PC-3 (cell line): ENCODE measurements around the gene SYTL1. TPM values are rescaled to one million over a fixed set of nuclear protein-coding genes. Genes with fewer than 3 reads are reported as not detected.

Experiments used
- ATAC-seq: fragments of 200-7000 bp; cut with Tn5 transposase; 2 replicates; pipeline ENCODE4 v1.9.1; 2020; ENCODE audit warnings: mild to moderate bottlenecking, moderate library complexity
- BruUV-seq: library from RNA; stranded (reverse); fragments of 400-500 nt; replicated peaks from 2 replicates; lab custom pipeline; 2021; lab: Mats Ljungman, UMichigan
- CTCF ChIA-PET: fragments of 300-600 bp; sonication (Branson Sonifier 250); formaldehyde crosslinking; loops from one replicate; lab custom pipeline; 2022; ENCODE audit warnings: antibody characterized with exemption; lab: Charles Lee
- POLR2A ChIA-PET: fragments of 300-600 bp; sonication (Branson Sonifier 250); formaldehyde crosslinking; loops from one replicate; lab custom pipeline; 2022; ENCODE audit warnings: antibody characterized with exemption; ENCODE audit not compliant: unreplicated experiment; lab: Charles Lee
- DNase-seq: peaks from one replicate; pipeline ENCODE4 v3.0.0-alpha.2; 2015
- H2AFZ ChIP-seq: fragments of 300-600 bp; sonication (generic); 2 replicates; pipeline ENCODE4 v1.6.0; 2016; ENCODE audit warnings: antibody characterized with exemption, low read length
- H3F3A ChIP-seq: fragments of 300-600 bp; sonication (generic); one replicate; pipeline ENCODE4 v1.6.0; 2017; ENCODE audit warnings: antibody characterized with exemption, low read length, control low read depth, mild to moderate bottlenecking; ENCODE audit not compliant: unreplicated experiment
- H3K27ac ChIP-seq: fragments of 300-600 bp; sonication (generic); 2 replicates; pipeline ENCODE4 v1.5.1; 2016; ENCODE audit warnings: mild to moderate bottlenecking, low read length
- H3K27me3 ChIP-seq: fragments of 300-600 bp; sonication (generic); 2 replicates; pipeline ENCODE4 v1.6.1; 2016; ENCODE audit warnings: low read length, mixed read lengths
- H3K36me3 ChIP-seq: fragments of 300-600 bp; sonication (generic); 2 replicates; pipeline ENCODE4 v1.6.1; 2016; ENCODE audit warnings: low read depth, mixed run types, low read length, mixed read lengths
- H3K4me1 ChIP-seq: fragments of 300-600 bp; sonication (generic); 2 replicates; pipeline ENCODE4 v1.5.1; 2016; ENCODE audit warnings: low read length; ENCODE audit not compliant: insufficient read depth
- H3K4me2 ChIP-seq: fragments of 300-600 bp; sonication (generic); 2 replicates; pipeline ENCODE4 v1.6.0; 2016; ENCODE audit warnings: low read length
- H3K4me3 ChIP-seq: fragments of 300-600 bp; sonication (generic); 2 replicates; pipeline ENCODE4 v1.5.1; 2016; ENCODE audit warnings: mild to moderate bottlenecking, low read length, mixed read lengths
- H3K79me2 ChIP-seq: fragments of 300-600 bp; sonication (generic); 2 replicates; pipeline ENCODE4 v1.6.1; 2017; ENCODE audit warnings: low read length, mixed read lengths
- H3K9ac ChIP-seq: fragments of 300-600 bp; sonication (generic); 2 replicates; pipeline ENCODE4 v1.6.0; 2016; ENCODE audit warnings: mild to moderate bottlenecking, low read length
- H3K9me2 ChIP-seq: fragments of 300-600 bp; sonication (generic); replicated peaks from 2 replicates; pipeline ENCODE4 v1.6.1; 2016; ENCODE audit warnings: mixed run types, low read length, mixed read lengths
- H3K9me3 ChIP-seq: fragments of 300-600 bp; sonication (generic); 2 replicates; pipeline ENCODE4 v1.6.1; 2016; ENCODE audit warnings: low read length, mixed read lengths
- H4K20me1 ChIP-seq: fragments of 300-600 bp; sonication (generic); 2 replicates; pipeline ENCODE4 v1.6.1; 2016; ENCODE audit warnings: low read length, mixed read lengths
- EZH2 ChIP-seq: fragments of 300-600 bp; sonication (generic); IDR thresholded peaks from one replicate; pipeline ENCODE4 v1.6.1; 2017; ENCODE audit warnings: antibody characterized with exemption, mild to moderate bottlenecking, low read length; ENCODE audit not compliant: unreplicated experiment
- EZH2phosphoT487 ChIP-seq: fragments of 300-600 bp; sonication (generic); IDR thresholded peaks from 2 replicates; pipeline ENCODE4 v1.6.1; 2018; ENCODE audit warnings: mild to moderate bottlenecking, antibody characterized with exemption, low read length, borderline replicate concordance
- intact Hi-C: fragments of 100-400 bp; cut with micrococcal nuclease; formaldehyde crosslinking; loops from 2 replicates; pipeline ENCODE4 v1.9.0; 2023
- total RNA-seq: library from RNA; depleted of rRNA; stranded (reverse); fragments of >200 nt; gene quantifications from 2 replicates; pipeline ENCODE4 v1.2.3, GENCODE V29; 2014
- TF ChIP-seq, protein P1 (sequence below): fragments of 300-600 bp; sonication (generic); conservative IDR thresholded peaks from 2 replicates; pipeline ENCODE4 v1.5.1; 2017; ENCODE audit warnings: antibody characterized with exemption, low read depth, mild to moderate bottlenecking, low read length

SYTL1 gene
- total RNA-seq, 1 experiment from 2014 or later: 26.8 TPM

DNA sequence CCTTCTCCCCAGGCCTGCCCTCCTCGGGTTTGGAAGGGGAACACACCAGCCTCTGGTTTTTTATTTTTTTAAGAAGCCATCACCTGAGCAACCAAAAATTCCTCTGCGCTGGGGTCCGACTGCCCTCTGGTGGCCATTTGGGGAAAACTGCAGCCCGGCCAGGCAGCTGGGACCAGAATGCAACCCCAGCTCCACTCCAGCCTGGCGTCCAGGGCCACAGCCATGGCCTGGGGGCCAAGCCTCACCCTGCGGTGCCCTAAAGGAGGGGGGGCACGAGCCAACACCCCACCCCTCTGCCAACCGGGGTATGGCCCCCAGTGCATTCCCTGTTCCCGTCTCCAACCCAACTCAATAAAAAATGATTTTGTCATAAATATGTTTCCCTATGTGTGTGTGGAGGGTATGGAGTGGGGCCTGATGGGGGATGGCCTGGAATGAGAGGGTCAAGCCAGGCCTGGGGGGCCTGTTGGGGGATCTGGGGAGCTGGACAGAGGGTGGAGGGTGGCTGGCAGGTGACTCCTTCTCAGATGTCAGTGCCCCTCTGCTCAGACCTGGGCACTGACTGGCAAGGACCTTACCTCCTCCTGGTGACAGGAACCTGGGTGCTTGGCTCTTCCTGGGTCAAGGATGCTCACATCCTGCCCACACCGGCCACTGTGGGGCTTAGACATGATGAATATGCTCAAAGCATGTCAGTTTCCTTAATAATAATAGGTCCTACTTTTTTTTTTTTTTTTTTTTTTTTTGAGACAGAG lies 53.8 kb downstream of the SYTL1 start:
- TF ChIP-seq EZH2phosphoT487 (no peak), EZH2 (no peak)
- TF ChIP-seq, protein P1, sequence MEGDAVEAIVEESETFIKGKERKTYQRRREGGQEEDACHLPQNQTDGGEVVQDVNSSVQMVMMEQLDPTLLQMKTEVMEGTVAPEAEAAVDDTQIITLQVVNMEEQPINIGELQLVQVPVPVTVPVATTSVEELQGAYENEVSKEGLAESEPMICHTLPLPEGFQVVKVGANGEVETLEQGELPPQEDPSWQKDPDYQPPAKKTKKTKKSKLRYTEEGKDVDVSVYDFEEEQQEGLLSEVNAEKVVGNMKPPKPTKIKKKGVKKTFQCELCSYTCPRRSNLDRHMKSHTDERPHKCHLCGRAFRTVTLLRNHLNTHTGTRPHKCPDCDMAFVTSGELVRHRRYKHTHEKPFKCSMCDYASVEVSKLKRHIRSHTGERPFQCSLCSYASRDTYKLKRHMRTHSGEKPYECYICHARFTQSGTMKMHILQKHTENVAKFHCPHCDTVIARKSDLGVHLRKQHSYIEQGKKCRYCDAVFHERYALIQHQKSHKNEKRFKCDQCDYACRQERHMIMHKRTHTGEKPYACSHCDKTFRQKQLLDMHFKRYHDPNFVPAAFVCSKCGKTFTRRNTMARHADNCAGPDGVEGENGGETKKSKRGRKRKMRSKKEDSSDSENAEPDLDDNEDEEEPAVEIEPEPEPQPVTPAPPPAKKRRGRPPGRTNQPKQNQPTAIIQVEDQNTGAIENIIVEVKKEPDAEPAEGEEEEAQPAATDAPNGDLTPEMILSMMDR: peak; percentile 95
- Histone ChIP-seq H2AFZ (no peak overlapping the region), H3K36me3 (no peaks in the 10 kb centered on the region), H3F3A (peaks cover 3% of the 10 kb centered on the region), H3K27ac (no peak overlapping the region), H3K4me3 (no peak overlapping the region), H4K20me1 (no peaks in the 10 kb centered on the region), H3K4me1 (peaks cover 25% of the 10 kb centered on the region), H3K27me3 (no peaks in the 10 kb centered on the region), H3K9me2 (no peaks in the 10 kb centered on the region), H3K9ac (no peak overlapping the region), H3K9me3 (no peaks in the 10 kb centered on the region), H3K4me2 (0 out of 2 replicates have a peak overlapping the region, but pooled peaks have one; percentile 21), H3K79me2 (peaks cover 20% of the 10 kb centered on the region)
- BruUV-seq: no TSS peak
- ChIA-PET CTCF (interaction anchor here (0.5 to 2.3 kb wide), 5 partner anchors 29 to 294 kb away, joined by 5 to 25 read pairs (median 9); partner anchors contain the start of gene MAP3K6), POLR2A (interaction anchor here (0.6 kb wide), 1 partner anchor 41 kb away, joined by 4 read pairs; no protein-coding TSS in a partner anchor)
- intact Hi-C loops: no loop called here
- ATAC-seq (peak; percentile 29), DNase-seq (peak; percentile 85)

DNA sequence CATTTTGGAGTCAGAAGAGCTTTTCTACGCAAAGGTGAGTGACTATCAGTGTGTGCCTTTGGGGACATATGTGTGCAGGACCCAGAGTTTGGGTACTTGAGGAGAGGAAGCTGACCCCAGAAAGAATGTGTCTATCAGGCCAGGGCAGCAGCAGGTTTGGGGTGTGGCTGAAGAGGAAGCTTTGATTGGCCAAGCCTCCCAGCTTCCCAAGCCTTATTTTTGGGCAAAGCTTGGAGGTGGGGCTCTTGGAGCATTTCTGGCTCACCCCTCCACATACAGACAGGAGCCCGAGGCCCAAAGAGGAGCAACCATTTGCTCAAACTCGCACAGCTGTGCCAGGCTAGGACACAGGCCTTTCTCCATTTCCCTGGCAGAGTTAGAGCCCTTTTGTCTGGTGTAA lies 55.3 kb downstream of the SYTL1 start:
- no peak overlapping the region for H2AFZ ChIP-seq
- intact Hi-C loops: no loop called here
- CTCF ChIA-PET: no interaction called here
- H3K9me2 ChIP-seq: no peaks in the 10 kb centered on the region
- no peaks in the 10 kb centered on the region for H3K27me3 ChIP-seq
- peak; percentile 6 for DNase-seq
- H3K27ac ChIP-seq: no peak overlapping the region
- H3K9ac ChIP-seq: no peak overlapping the region
- BruUV-seq: no TSS peak
- TF ChIP-seq EZH2phosphoT487 (no peak), EZH2 (no peak)
- TF ChIP-seq, protein P1: no peak
- peaks cover 21% of the 10 kb centered on the region for H3K4me1 ChIP-seq
- H3K9me3 ChIP-seq: no peaks in the 10 kb centered on the region
- H4K20me1 ChIP-seq: no peaks in the 10 kb centered on the region
- H3K36me3 ChIP-seq: no peaks in the 10 kb centered on the region
- peaks cover 3% of the 10 kb centered on the region for H3F3A ChIP-seq
- H3K79me2 ChIP-seq: peaks cover 20% of the 10 kb centered on the region
- H3K4me3 ChIP-seq: no peak overlapping the region
- no peak overlapping the region for H3K4me2 ChIP-seq
- no peak for ATAC-seq
- POLR2A ChIA-PET: no interaction called here

DNA sequence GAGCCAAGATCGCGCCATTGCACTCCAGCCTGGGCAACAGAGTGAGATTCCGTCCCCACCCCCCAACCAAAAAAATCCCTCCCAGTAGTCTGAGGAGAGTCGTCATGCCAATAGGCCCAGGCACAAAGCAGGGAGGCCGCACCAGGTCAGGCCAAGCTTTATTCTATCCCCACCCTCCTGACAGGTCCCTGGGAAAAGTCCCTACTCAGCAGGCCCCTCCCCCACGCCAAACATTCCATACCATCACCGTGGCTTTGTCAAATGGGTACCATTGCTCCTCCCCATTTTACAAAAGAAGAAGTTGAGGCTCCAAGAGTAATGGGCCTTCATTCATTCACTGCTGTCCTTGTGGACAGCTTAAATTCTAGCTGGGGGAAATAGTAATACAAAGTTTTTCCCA lies 55.9 kb downstream of the SYTL1 start:
- H3K9me2 ChIP-seq: no peaks in the 10 kb centered on the region
- H3F3A ChIP-seq: peaks cover 3% of the 10 kb centered on the region
- no peaks in the 10 kb centered on the region for H3K27me3 ChIP-seq
- no peak overlapping the region for H3K27ac ChIP-seq
- H4K20me1 ChIP-seq: no peaks in the 10 kb centered on the region
- no peak overlapping the region for H2AFZ ChIP-seq
- peaks cover 17% of the 10 kb centered on the region for H3K79me2 ChIP-seq
- H3K4me3 ChIP-seq: no peak overlapping the region
- no TSS peak for BruUV-seq
- ChIA-PET CTCF (no interaction called here), POLR2A (no interaction called here)
- H3K9me3 ChIP-seq: no peaks in the 10 kb centered on the region
- ATAC-seq: no peak
- TF ChIP-seq EZH2phosphoT487: no peak
- TF ChIP-seq EZH2: no peak
- TF ChIP-seq, protein P1: no peak
- intact Hi-C loops: no loop called here
- DNase-seq: no peak
- H3K36me3 ChIP-seq: no peaks in the 10 kb centered on the region
- no peak overlapping the region for H3K9ac ChIP-seq
- H3K4me1 ChIP-seq: peaks cover 20% of the 10 kb centered on the region
- H3K4me2 ChIP-seq: no peak overlapping the region
